Myocyte (in vitro differentiated cells): Measurements from ENCODE around the gene MICAL2. TPM values are rescaled to one million over a fixed set of nuclear protein-coding genes. Genes with fewer than 3 reads are reported as not detected.

Experiments
- DNase-seq: peaks from one replicate; pipeline ENCODE4 v3.0.0-alpha.2; 2012; ENCODE audit warnings: low read depth
- total RNA-seq: library from RNA; depleted of rRNA; stranded (reverse); fragments of >200 nt; gene quantifications from 2 replicates; pipeline ENCODE4 v1.2.3, GENCODE V29; 2014

The MICAL2 gene
- total RNA-seq, 1 donor from 2014 or later, result 14.7 TPM

- DNase-seq, result no peak
These were observed 94.9 kb downstream of the MICAL2 start for GRCh38 chr11:12205330-12205729.

DNA sequence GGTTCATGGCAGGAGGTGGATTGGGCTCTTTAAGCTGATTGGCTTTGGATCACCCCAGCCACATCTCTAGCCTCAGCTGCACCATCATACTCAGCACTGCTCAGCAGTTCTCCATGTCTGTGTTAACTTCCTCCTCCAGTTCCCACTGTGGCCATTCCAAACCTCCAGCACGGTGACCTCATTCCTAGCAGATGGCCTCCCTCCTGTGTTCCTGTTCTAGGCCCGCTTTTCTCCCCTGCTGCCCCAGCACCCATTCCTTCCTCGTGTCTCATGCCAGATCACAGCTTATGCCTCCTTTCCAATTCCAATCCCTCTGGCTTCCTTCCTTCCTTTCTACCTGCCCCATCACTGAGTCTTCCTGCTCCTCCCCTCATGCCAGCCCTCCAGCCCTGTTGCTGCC, 96.1 kb downstream of the MICAL2 start:
- peak; percentile 38 for DNase-seq

GRCh38 chr11:12207384-12208150, 97.2 kb downstream of the MICAL2 start:
- DNase-seq, result peak; percentile 39

- no peak for DNase-seq
These were observed 98.7 kb downstream of the MICAL2 start for GRCh38 chr11:12209096-12209495.

DNA sequence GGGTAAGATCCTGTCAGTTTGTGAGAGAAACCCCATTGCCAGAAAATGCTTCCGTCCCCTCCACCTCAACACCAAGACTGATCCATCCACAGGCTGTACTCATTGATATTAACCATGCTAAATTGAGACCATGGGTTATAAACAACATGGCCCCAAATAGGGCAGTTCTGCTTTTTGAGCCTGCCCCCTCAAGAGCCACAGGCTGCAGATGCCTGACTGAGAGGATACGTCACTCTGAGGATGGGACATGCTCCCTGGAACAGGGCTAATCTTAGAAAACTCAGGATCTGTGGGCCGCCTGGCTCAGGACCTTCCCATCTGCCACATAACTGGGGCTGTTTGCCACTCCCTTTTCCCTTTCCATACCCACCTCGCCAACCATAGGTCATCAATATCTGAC, 99.8 kb downstream of the MICAL2 start:
- DNase-seq, result no peak

DNA sequence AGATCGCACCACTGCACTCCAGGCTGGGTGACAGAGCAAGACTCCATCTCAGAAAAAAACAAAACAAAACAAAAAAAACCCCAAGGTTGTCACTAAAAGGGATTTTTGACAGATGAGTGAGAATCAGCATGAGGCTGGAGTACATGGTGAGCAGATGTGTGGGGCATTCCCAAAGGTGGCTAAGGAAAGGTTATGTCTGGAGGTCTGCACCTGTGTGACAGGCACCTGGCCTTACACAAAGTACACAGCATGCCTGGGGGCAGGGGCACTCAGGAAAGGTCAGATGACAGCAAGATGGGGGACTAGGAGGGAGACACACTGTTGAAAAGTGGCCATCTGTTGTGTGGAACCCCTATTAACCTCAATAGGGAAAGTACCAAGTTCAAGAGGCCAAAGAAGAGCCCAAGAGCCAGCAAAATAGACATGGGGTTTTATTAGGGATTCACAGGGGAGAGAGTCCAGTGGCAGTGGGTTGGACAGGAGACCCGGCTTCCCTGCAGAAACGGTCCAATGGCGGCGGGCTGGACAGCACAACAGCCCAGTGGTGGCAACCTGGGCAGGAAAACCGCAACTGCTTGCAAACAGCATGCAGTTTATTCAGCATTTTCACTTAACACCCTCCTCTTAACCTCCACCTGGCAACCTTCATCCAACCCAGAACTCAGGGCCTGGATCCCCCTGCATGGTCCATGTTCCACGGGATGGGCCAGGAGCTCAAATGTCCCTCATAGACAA, 101.1 kb downstream of the MICAL2 start:
- no peak for DNase-seq

DNA sequence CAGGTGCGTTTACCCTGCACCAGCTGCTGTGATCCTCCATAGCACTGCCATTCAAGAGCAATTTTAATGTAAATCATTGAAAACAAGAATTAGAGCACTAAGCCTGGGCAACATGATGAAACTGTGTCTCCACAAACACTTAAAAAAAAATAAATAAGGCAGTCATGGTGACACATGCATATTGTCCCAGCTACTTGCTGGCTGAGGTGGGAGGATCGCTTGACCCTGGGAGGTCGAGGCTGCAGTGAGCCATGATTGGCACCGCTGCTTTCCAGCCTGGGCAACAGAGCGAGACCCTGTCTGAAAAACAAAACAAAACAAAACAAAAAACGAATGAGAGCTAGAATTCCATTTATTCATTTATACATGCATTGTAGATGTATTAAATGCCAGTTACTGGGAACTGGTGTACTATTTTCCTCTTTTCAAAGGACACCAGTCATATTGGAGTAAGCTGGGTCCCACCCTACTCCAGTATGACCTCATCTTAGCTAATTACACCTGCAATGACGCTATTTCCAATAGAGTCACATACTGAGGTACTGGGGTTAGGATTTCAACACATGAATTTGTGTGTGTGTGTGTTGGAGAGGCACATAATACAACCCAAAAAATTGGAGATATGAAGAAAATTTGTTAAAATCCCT, 101.9 kb downstream of the MICAL2 start:
- DNase-seq, result no peak

- no peak for DNase-seq
These were observed 102.4 kb downstream of the MICAL2 start for GRCh38 chr11:12212821-12213185.

- no peak for DNase-seq
These were observed 103.5 kb downstream of the MICAL2 start for GRCh38 chr11:12213883-12214282.

GRCh38 chr11:12214751-12215150, 104.4 kb downstream of the MICAL2 start:
- no peak for DNase-seq

DNA sequence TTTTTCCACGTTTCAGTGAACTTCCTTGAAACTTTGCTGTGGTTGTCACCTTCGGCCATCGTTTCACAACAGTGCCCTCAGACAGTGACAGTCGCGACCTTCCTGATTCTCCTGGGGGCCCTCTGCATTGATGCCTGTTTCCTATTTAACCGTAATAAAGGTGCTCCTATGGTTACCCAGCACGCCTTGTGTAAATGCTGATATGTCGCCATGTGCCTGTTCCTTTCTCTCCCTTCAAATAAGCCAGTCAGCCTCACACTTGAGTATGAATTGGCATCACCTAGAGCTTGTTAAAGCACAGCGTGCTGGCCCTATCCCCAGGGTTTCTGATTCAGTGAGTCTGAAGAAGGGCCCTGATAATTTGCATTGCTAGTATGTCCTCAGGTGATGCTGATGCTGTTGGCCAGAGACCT, 104.8 kb downstream of the MICAL2 start:
- DNase-seq, result no peak

DNA sequence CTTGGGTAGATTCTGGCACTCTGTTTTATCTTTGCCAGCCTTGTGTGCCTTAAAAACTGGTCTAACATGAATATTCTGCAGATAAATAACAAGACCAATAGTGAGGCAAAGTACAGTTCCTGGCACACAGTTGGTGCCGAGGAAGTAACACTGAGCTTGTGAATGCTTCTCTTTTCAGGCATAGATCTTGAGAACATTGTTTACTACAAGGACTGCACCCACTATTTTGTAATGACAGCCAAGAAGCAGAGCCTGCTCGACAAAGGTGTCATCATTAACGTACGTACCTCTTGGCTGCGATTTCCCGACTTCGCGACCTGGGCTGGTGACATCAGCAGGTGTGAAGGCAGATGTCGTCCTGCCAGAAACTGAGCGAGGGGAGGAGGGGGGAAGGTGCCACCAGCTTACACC, 105.7 kb downstream of the MICAL2 start:
- no peak for DNase-seq

- no peak for DNase-seq
These were observed 106.4 kb downstream of the MICAL2 start for GRCh38 chr11:12216671-12217374.

GRCh38 chr11:12217879-12218278, 107.5 kb downstream of the MICAL2 start:
- no peak for DNase-seq

DNA sequence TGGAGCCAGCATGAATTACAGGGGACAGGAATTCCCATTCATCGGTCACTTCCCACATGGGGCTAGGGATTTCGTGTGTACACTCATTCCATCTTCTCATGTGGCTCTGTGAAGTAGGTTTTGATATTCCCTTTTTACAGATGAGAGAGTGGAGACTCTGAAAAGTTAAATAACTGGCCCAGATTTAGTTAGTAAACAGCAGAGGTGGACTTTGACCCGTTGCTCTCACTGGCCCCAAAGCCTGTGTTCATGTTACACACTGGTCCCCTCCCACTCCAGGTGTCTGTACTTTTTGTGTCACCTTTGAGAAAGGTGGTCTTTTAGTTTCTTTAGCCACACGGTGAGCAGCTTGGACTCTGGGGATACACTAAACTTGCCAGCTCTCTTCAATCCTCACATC, 108.5 kb downstream of the MICAL2 start:
- DNase-seq, result no peak

GRCh38 chr11:12219757-12220156, 109.4 kb downstream of the MICAL2 start:
- DNase-seq, result no peak

DNA sequence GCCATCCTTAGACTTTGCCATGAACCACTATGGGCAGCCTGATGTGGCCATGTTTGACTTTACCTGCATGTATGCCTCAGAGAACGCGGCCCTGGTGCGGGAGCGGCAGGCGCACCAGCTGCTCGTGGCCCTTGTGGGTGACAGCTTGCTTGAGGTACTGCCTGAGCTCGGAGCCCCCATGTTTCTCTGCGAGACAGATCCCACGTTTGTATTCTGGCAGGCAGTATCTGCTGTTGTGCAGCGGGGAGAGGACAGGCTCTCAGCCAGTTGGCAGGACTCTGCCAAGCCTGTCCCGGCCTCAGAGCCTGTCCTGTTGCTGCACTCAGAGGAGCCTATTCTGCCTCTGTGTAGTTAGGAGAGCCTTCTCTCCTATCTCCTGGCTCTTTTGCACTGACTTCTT, 109.9 kb downstream of the MICAL2 start:
- DNase-seq, result peak; percentile 44

DNA sequence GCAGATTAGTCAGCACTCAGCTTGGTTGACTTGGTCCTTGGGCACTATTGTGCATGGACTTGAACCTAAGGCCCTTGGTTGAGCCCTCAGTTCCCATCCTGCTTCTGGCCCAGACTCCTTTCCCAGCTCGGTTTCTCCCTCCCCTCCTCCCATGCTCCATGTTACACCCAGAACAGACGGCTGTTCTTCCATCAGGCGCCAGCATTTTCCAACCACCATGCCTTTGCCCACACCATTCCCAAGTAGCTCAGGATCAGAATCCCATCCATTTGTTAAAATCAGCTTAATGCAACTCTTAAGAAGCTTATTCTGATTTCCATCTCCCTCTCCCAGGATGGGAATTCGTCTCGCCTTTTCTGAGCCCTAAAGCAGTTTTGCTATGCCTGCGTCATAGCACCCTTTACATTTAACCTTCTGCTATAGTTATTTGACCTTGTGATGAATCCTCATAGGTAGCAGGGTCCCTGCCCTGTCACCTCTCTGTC, 110.7 kb downstream of the MICAL2 start:
- DNase-seq, result no peak

- DNase-seq, result peak; percentile 98
These were observed 111.8 kb downstream of the MICAL2 start for GRCh38 chr11:12222055-12222792.

DNA sequence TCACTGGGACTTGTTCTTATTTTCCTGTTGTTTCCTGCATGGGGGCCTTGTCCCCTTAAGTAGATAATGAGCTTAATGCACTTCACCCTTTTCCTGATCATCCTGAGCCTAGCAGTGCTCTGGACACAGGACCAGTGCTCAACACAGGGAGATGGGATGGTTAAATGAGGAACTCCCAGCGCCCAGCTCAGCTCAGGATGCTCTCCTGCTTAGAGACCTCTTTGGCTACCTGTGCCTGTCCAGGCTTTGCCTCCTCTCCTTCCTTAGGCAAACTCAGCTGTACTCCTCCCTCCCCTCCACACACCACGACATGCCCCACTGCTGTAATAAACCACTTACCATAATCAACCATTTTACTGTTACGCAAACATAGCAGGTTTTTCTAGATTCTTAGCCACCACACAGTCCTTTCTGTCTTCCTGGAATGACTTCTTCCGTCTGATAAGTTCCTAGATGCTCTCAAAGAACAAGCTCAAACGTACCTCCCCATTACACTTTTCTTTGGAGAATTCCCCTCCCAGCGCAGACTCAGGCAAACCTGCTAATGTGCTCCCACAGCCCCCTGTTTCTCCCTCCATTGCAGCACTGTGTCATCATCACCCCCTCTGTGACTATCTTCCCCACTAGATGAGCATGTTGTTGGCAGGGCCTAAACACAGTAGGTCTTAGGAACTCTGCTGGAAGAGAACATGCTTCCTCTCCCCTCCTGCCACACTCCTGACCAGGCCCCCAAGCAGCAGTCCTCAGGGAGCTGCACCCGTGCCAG, 113.6 kb downstream of the MICAL2 start:
- no peak for DNase-seq
